Glutamatergic neuron (in vitro differentiated cells): ENCODE measurements around the gene VSTM2B. TPM values are rescaled to one million over a fixed set of nuclear protein-coding genes. Genes with fewer than 3 reads are reported as not detected.

Experiments
- DNase-seq: peaks from one replicate; pipeline ENCODE4 v3.0.0; 2022
- H3K27ac Mint-ChIP-seq: one replicate; pipeline ENCODE4 v1.8.0; 2020; ENCODE audit warnings: mild to moderate bottlenecking, mixed read lengths, inconsistent platforms; ENCODE audit not compliant: unreplicated experiment
- H3K27me3 Mint-ChIP-seq: one replicate; pipeline ENCODE4 v1.8.0; 2020; ENCODE audit warnings: mild to moderate bottlenecking, moderate library complexity, mixed read lengths, inconsistent platforms; ENCODE audit not compliant: unreplicated experiment
- H3K36me3 Mint-ChIP-seq: one replicate; pipeline ENCODE4 v1.8.0; 2020; ENCODE audit warnings: mild to moderate bottlenecking, mixed read lengths, inconsistent platforms; ENCODE audit not compliant: unreplicated experiment
- H3K4me1 Mint-ChIP-seq: one replicate; pipeline ENCODE4 v1.8.0; 2020; ENCODE audit warnings: mild to moderate bottlenecking, low read depth, mixed read lengths, inconsistent platforms; ENCODE audit not compliant: unreplicated experiment
- H3K4me3 Mint-ChIP-seq: one replicate; pipeline ENCODE4 v1.8.0; 2020; ENCODE audit warnings: mild to moderate bottlenecking, mixed read lengths, inconsistent platforms; ENCODE audit not compliant: unreplicated experiment
- H3K9me3 Mint-ChIP-seq: one replicate; pipeline ENCODE4 v1.8.0; 2020; ENCODE audit warnings: mild to moderate bottlenecking, moderate library complexity, mixed read lengths, inconsistent platforms; ENCODE audit not compliant: unreplicated experiment
- CTCF ChIP-seq: fragments of 200-600 bp; sonication (generic); IDR thresholded peaks from one replicate; pipeline ENCODE4 v1.5.0; 2021; ENCODE audit not compliant: partially characterized antibody, unreplicated experiment
- total RNA-seq: library from RNA; stranded (reverse); fragmentation: NEBNext Ultra II Directional; extraction: Animal tissue kit (Norgen Biotek cat#: 25700); gene quantifications from one replicate; pipeline ENCODE4 v1.2.1, GENCODE V29; 2021; ENCODE audit not compliant: unreplicated experiment

Gene VSTM2B
- total RNA-seq, 1 donor from 2014 or later = 16.6 TPM

- TF ChIP-seq CTCF = no peak
Observed at GRCh38 chr19:29517412-29517811, 8.4 kb upstream of the VSTM2B start.

GRCh38 chr19:29517946-29518345 is 7.8 kb upstream of the VSTM2B start:
- no peak overlapping the region for H3K4me3 Mint-ChIP-seq
- H3K9me3 Mint-ChIP-seq = peaks cover 9% of the 10 kb centered on the region
- peaks cover 8% of the 10 kb centered on the region for H3K27me3 Mint-ChIP-seq
- H3K27ac Mint-ChIP-seq = no peak overlapping the region
- peak; percentile 4 for DNase-seq
- no peak for TF ChIP-seq CTCF
- H3K4me1 Mint-ChIP-seq = no peaks in the 10 kb centered on the region
- no peaks in the 10 kb centered on the region for H3K36me3 Mint-ChIP-seq

More at GRCh38 chr19:29517412-29517811, 8.4 kb upstream of the VSTM2B start:
- DNase-seq = peak; percentile 4
- Mint-ChIP-seq H3K4me1 (no peaks in the 10 kb centered on the region), H3K9me3 (peaks cover 9% of the 10 kb centered on the region), H3K27ac (no peak overlapping the region), H3K36me3 (no peaks in the 10 kb centered on the region), H3K4me3 (no peak overlapping the region), H3K27me3 (peaks cover 10% of the 10 kb centered on the region)

GRCh38 chr19:29519146-29519545 is 6.6 kb upstream of the VSTM2B start:
- no peak overlapping the region for H3K4me3 Mint-ChIP-seq
- H3K9me3 Mint-ChIP-seq = peaks cover 14% of the 10 kb centered on the region
- TF ChIP-seq CTCF = no peak
- DNase-seq = peak; percentile 10
- H3K4me1 Mint-ChIP-seq = peaks cover 2% of the 10 kb centered on the region
- H3K27me3 Mint-ChIP-seq = peaks cover 12% of the 10 kb centered on the region
- H3K27ac Mint-ChIP-seq = no peak overlapping the region
- H3K36me3 Mint-ChIP-seq = peaks cover 8% of the 10 kb centered on the region

GRCh38 chr19:29519931-29520330 is 5.9 kb upstream of the VSTM2B start:
- DNase-seq = no peak
- Mint-ChIP-seq H3K27me3 (peaks cover 6% of the 10 kb centered on the region), H3K4me3 (no peak overlapping the region), H3K36me3 (peaks cover 8% of the 10 kb centered on the region), H3K4me1 (peaks cover 2% of the 10 kb centered on the region), H3K27ac (no peak overlapping the region), H3K9me3 (peaks cover 13% of the 10 kb centered on the region)
- TF ChIP-seq CTCF = no peak

- Mint-ChIP-seq H3K27me3 (peaks cover 6% of the 10 kb centered on the region), H3K27ac (no peak overlapping the region), H3K9me3 (peaks cover 14% of the 10 kb centered on the region), H3K36me3 (peaks cover 8% of the 10 kb centered on the region), H3K4me3 (no peak overlapping the region), H3K4me1 (peaks cover 2% of the 10 kb centered on the region)
- no peak for TF ChIP-seq CTCF
- peak; percentile 12 for DNase-seq
Observed at GRCh38 chr19:29520390-29520789, 5.4 kb upstream of the VSTM2B start.
